CD4-positive, alpha-beta T cell treated with Interleukin-17A for 1 hour (primary cell): Measurements from ENCODE around the gene SLC2A14.
"Not testable (repeated sequence)": the region's sequence is repeated elsewhere in the genome, so short reads cannot be mapped to it uniquely, and the experiment has no call there.

Experiments used
- DNase-seq: peaks from one replicate; pipeline ENCODE4 v3.0.0-alpha.2; 2020

Gene SLC2A14

GRCh38 chr12:7872566-7873319 lies at the start of gene SLC2A14:
SLC2A14 (minus strand) TSS chr12:7872915; CDS start chr12:7869880, 3,035 bp downstream.
- DNase-seq = no peak

GRCh38 chr12:7921181-7921580 lies 48.5 kb upstream of the SLC2A14 start:
- DNase-seq = not testable (repeated sequence)

- not testable (repeated sequence) for DNase-seq
Observed at GRCh38 chr12:7918268-7918590, 45.5 kb upstream of the SLC2A14 start.

- no peak for DNase-seq
Observed at GRCh38 chr12:7917392-7918267, 44.9 kb upstream of the SLC2A14 start.

- DNase-seq = no peak
Observed at GRCh38 chr12:7916936-7917335, 44.2 kb upstream of the SLC2A14 start.

- no peak for DNase-seq
Observed at GRCh38 chr12:7915661-7916403, 43.1 kb upstream of the SLC2A14 start.

GRCh38 chr12:7910106-7910505 lies 37.4 kb upstream of the SLC2A14 start:
- not testable (repeated sequence) for DNase-seq

- DNase-seq = no peak
Observed at GRCh38 chr12:7907009-7907408, 34.3 kb upstream of the SLC2A14 start.

GRCh38 chr12:7906303-7906702 lies 33.6 kb upstream of the SLC2A14 start:
- DNase-seq = not testable (repeated sequence)

- not testable (repeated sequence) for DNase-seq
Observed at GRCh38 chr12:7905600-7906125, 32.9 kb upstream of the SLC2A14 start.

- DNase-seq = no peak
Observed at GRCh38 chr12:7905071-7905470, 32.4 kb upstream of the SLC2A14 start.

- DNase-seq = not testable (repeated sequence)
Observed at GRCh38 chr12:7902416-7902815, 29.7 kb upstream of the SLC2A14 start.

GRCh38 chr12:7899755-7900154 lies 27.0 kb upstream of the SLC2A14 start:
- no peak for DNase-seq

- not testable (repeated sequence) for DNase-seq
Observed at GRCh38 chr12:7896726-7897125, 24.0 kb upstream of the SLC2A14 start.

- no peak for DNase-seq
Observed at GRCh38 chr12:7892186-7892980, 19.7 kb upstream of the SLC2A14 start.

- no peak for DNase-seq
Observed at GRCh38 chr12:7884689-7885088, 12.0 kb upstream of the SLC2A14 start.

GRCh38 chr12:7881736-7882120 lies 9.0 kb upstream of the SLC2A14 start:
- not testable (repeated sequence) for DNase-seq

- DNase-seq = not testable (repeated sequence)
Observed at GRCh38 chr12:7880952-7881735, 8.4 kb upstream of the SLC2A14 start.

GRCh38 chr12:7879246-7879645 lies 6.5 kb upstream of the SLC2A14 start:
- no peak for DNase-seq

GRCh38 chr12:7877420-7877819 lies 4.7 kb upstream of the SLC2A14 start:
- DNase-seq = no peak

- DNase-seq = no peak
Observed at GRCh38 chr12:7870335-7870734, 2.4 kb downstream of the SLC2A14 start.
